Activated CD4-positive, alpha-beta T cell treated with anti-CD3 and anti-CD28 coated beads, Interleukin-2, amount 10 ng/mL, durations not matched to agents 7 days and 5 days (primary cell): Measurements from ENCODE around the gene CAMKMT. TPM values are rescaled to one million over a fixed set of nuclear protein-coding genes. Genes with fewer than 3 reads are reported as not detected.

ENCODE experiments used
- CTCF ChIA-PET: fragments of 350-600 bp; sonication (Branson Sonifier 250); formaldehyde crosslinking; loops from one replicate; lab custom pipeline; 2021; ENCODE audit warnings: antibody characterized with exemption; lab: Charles Lee
- POLR2A ChIA-PET: fragments of 350-600 bp; sonication (Branson Sonifier 250); formaldehyde crosslinking; loops from one replicate; lab custom pipeline; 2021; ENCODE audit warnings: antibody characterized with exemption; lab: Charles Lee
- DNase-seq: peaks from one replicate; pipeline ENCODE4 v3.0.0-alpha.2; 2020
- H3K27ac Mint-ChIP-seq: one replicate; pipeline ENCODE4 v1.8.0; 2021; ENCODE audit warnings: mild to moderate bottlenecking, moderate library complexity, mixed read lengths
- H3K27me3 Mint-ChIP-seq: one replicate; pipeline ENCODE4 v1.8.0; 2021; ENCODE audit warnings: mixed read lengths
- H3K36me3 Mint-ChIP-seq: one replicate; pipeline ENCODE4 v1.8.0; 2021; ENCODE audit warnings: low read depth, mixed read lengths
- H3K4me1 Mint-ChIP-seq: one replicate; pipeline ENCODE4 v1.8.0; 2021; ENCODE audit warnings: mixed read lengths
- H3K4me3 Mint-ChIP-seq: one replicate; pipeline ENCODE4 v1.8.0; 2021; ENCODE audit warnings: mild to moderate bottlenecking, moderate library complexity, mixed read lengths
- H3K9me3 Mint-ChIP-seq: one replicate; pipeline ENCODE4 v1.8.0; 2021; ENCODE audit warnings: mixed read lengths
- total RNA-seq, 2 experiments: library from RNA; stranded (reverse); gene quantifications; one replicate each; pipeline ENCODE4 v1.2.3, GENCODE V29; 2021

CAMKMT gene
- total RNA-seq, 2 experiments from 2014 or later, result 12.1 to 13.7 TPM

- Mint-ChIP-seq H3K9me3 (no peaks in the 10 kb centered on the region), H3K4me3 (no peak overlapping the region), H3K36me3 (no peaks in the 10 kb centered on the region), H3K27ac (no peak overlapping the region), H3K4me1 (peaks cover 7% of the 10 kb centered on the region), H3K27me3 (no peaks in the 10 kb centered on the region)
- DNase-seq, result no peak
- ChIA-PET CTCF (no interaction called here), POLR2A (no interaction called here)
These were observed 351.4 kb downstream of the CAMKMT start for GRCh38 chr2:44713170-44713569.

GRCh38 chr2:44715671-44716081 lies 353.9 kb downstream of the CAMKMT start:
- no peak overlapping the region for H3K4me3 Mint-ChIP-seq
- H3K27ac Mint-ChIP-seq, result no peak overlapping the region
- no peaks in the 10 kb centered on the region for H3K4me1 Mint-ChIP-seq
- CTCF ChIA-PET, result no interaction called here
- POLR2A ChIA-PET, result no interaction called here
- H3K27me3 Mint-ChIP-seq, result no peaks in the 10 kb centered on the region
- DNase-seq, result no peak
- H3K9me3 Mint-ChIP-seq, result no peaks in the 10 kb centered on the region
- H3K36me3 Mint-ChIP-seq, result no peaks in the 10 kb centered on the region

GRCh38 chr2:44716131-44716530 lies 354.4 kb downstream of the CAMKMT start:
- no peak overlapping the region for H3K4me3 Mint-ChIP-seq
- H3K27ac Mint-ChIP-seq, result no peak overlapping the region
- no peaks in the 10 kb centered on the region for H3K4me1 Mint-ChIP-seq
- H3K36me3 Mint-ChIP-seq, result no peaks in the 10 kb centered on the region
- no peaks in the 10 kb centered on the region for H3K9me3 Mint-ChIP-seq
- POLR2A ChIA-PET, result no interaction called here
- no peak for DNase-seq
- no peaks in the 10 kb centered on the region for H3K27me3 Mint-ChIP-seq
- CTCF ChIA-PET, result no interaction called here

DNA sequence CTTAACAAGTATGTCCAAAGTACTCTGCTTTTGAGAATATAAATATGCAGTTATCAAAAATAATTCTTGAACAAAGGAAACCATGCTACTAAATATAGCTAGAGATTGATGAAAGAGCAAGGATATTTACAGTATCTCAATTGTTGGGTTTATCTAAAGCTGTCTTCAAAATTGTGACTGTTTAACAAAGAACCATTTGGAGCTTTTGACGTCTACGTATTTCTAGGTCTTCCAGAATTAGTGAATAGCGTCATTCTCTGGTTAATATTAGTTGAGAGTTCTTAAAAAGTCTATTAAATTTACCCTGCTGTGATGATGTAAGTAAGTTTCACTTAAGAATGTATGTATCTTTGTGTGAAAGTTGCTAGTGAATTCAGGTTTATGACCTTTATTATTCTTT lies 356.7 kb downstream of the CAMKMT start:
- Mint-ChIP-seq H3K9me3 (no peaks in the 10 kb centered on the region), H3K27me3 (no peaks in the 10 kb centered on the region), H3K4me1 (no peaks in the 10 kb centered on the region), H3K27ac (no peak overlapping the region), H3K4me3 (no peak overlapping the region), H3K36me3 (no peaks in the 10 kb centered on the region)
- POLR2A ChIA-PET, result no interaction called here
- DNase-seq, result no peak
- CTCF ChIA-PET, result interaction anchor here (1.2 kb wide), 1 partner anchor 237 kb away, joined by 3 read pairs; no protein-coding TSS in a partner anchor

DNA sequence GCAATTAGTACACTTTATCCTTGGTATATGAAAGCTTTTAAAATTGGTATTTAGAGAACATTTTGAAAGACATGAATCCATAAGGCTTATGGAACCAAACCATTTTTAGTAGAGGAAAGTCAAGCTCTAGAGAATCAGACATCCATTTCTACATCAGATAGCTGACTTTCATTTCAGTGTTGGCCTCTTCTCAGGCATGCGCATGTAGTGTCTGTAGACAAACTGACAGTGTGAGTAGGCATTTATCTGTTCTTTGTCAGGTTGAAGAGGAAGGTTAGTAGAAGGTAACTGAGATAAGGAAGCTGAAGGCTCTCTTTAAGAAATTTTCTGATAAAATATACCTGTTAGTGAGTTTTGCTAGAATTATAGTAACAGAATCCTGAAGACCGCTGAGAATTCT lies 357.8 kb downstream of the CAMKMT start:
- no peak overlapping the region for H3K4me3 Mint-ChIP-seq
- H3K4me1 Mint-ChIP-seq, result no peaks in the 10 kb centered on the region
- ChIA-PET POLR2A (no interaction called here), CTCF (no interaction called here)
- no peaks in the 10 kb centered on the region for H3K9me3 Mint-ChIP-seq
- H3K27me3 Mint-ChIP-seq, result no peaks in the 10 kb centered on the region
- H3K27ac Mint-ChIP-seq, result no peak overlapping the region
- no peaks in the 10 kb centered on the region for H3K36me3 Mint-ChIP-seq
- no peak for DNase-seq

- no peak for DNase-seq
- no peaks in the 10 kb centered on the region for H3K4me1 Mint-ChIP-seq
- no peak overlapping the region for H3K4me3 Mint-ChIP-seq
- no peaks in the 10 kb centered on the region for H3K27me3 Mint-ChIP-seq
- H3K9me3 Mint-ChIP-seq, result no peaks in the 10 kb centered on the region
- no peaks in the 10 kb centered on the region for H3K36me3 Mint-ChIP-seq
- CTCF ChIA-PET, result no interaction called here
- POLR2A ChIA-PET, result no interaction called here
- H3K27ac Mint-ChIP-seq, result no peak overlapping the region
These were observed 360.4 kb downstream of the CAMKMT start for GRCh38 chr2:44722026-44722625.

DNA sequence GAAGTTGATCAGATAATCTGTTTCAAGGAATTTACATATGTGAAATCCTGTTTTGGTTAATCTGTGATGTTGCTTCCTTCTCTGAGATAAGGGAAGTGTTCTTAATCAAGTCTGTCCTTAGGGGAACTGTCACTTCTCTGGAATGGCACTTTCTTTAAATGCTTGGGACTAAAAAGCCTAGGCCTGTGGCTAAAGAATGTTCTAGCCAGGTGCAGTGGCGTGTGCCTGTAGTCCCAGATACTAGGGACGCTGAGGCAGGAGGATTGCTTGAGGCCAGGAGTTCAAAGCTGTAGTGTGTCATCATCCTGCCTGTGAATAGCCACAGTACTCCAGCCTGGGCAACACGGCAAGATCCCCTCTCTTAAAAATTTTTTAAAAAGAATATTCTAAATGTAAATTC lies 362.2 kb downstream of the CAMKMT start:
- H3K27ac Mint-ChIP-seq, result no peak overlapping the region
- H3K36me3 Mint-ChIP-seq, result no peaks in the 10 kb centered on the region
- ChIA-PET CTCF (no interaction called here), POLR2A (no interaction called here)
- no peak for DNase-seq
- no peak overlapping the region for H3K4me3 Mint-ChIP-seq
- no peaks in the 10 kb centered on the region for H3K27me3 Mint-ChIP-seq
- no peaks in the 10 kb centered on the region for H3K4me1 Mint-ChIP-seq
- no peaks in the 10 kb centered on the region for H3K9me3 Mint-ChIP-seq

GRCh38 chr2:44730593-44730992 lies 368.8 kb downstream of the CAMKMT start:
- peaks cover 5% of the 10 kb centered on the region for H3K9me3 Mint-ChIP-seq
- CTCF ChIA-PET, result interaction anchor here (1.6 kb wide), 1 partner anchor 11 kb away, joined by 5 read pairs; no protein-coding TSS in a partner anchor

GRCh38 chr2:44731505-44731904 lies 369.8 kb downstream of the CAMKMT start:
- ChIA-PET CTCF (interaction anchor here (1.6 kb wide), 1 partner anchor 10 kb away, joined by 5 read pairs; no protein-coding TSS in a partner anchor), POLR2A (no interaction called here)
- Mint-ChIP-seq H3K4me1 (no peaks in the 10 kb centered on the region), H3K27me3 (no peaks in the 10 kb centered on the region), H3K36me3 (peaks cover under 1% of the 10 kb centered on the region), H3K9me3 (peaks cover 10% of the 10 kb centered on the region), H3K4me3 (no peak overlapping the region), H3K27ac (no peak overlapping the region)
- DNase-seq, result no peak

More at GRCh38 chr2:44730593-44730992, 368.8 kb downstream of the CAMKMT start:
- no peak overlapping the region for H3K27ac Mint-ChIP-seq
- H3K36me3 Mint-ChIP-seq, result no peaks in the 10 kb centered on the region
- no peaks in the 10 kb centered on the region for H3K27me3 Mint-ChIP-seq
- no peak overlapping the region for H3K4me3 Mint-ChIP-seq
- DNase-seq, result no peak
- POLR2A ChIA-PET, result no interaction called here
- H3K4me1 Mint-ChIP-seq, result no peaks in the 10 kb centered on the region

DNA sequence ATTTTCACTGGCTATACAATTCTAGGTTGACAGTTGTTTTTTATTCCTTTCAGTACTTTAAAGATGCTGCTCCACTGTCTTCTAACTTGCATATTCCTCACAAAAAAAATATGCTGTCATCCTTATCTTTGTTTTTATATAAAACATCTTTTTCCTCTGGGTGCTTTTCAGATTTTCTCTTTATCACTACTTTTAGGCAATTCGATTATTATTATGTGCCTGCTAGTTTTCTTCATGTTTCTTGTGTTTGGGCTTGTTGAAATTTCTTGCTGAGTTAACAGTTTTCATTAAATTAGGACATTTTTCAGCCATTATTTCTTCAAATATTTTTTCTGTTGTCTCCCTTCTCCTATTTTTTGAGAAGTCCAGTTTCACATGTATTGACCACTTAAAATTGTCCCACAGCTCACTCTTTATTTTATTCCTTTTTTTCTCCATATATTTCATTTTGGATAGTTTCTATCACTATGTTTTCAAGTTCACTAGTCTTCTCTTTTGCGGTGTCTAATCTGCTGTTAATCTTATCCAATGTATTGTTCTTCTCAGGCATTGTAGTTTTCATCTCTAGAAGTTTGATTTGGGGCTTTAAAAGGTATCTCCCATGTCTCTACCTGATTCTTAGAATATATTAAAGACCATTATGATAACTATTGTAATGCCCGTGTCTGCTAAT lies 374.7 kb downstream of the CAMKMT start:
- ChIA-PET CTCF (no interaction called here), POLR2A (no interaction called here)
- Mint-ChIP-seq H3K36me3 (peaks cover 3% of the 10 kb centered on the region), H3K4me3 (no peak overlapping the region), H3K9me3 (peaks cover 20% of the 10 kb centered on the region), H3K27me3 (no peaks in the 10 kb centered on the region), H3K4me1 (no peaks in the 10 kb centered on the region), H3K27ac (no peak overlapping the region)
- no peak for DNase-seq

DNA sequence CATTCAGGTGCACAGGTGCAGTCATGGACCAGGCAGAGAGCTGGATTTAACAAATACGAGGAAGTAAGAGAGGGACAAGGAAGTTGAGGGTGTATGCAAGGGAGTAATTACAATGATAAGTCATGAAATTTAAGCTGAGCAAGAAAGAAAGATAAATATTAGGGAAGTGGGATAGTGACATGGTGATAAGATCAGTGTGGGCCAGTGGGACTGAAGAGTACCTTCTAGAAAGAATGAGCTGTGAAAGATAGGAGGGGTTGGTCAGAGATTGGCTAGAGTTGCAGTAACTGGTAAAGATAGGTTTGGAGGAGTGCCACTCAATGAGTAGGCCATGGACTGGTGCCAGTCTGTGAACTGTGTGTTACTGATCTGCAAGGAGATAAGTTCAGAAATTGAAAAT lies 378.9 kb downstream of the CAMKMT start:
- no peak for DNase-seq
- Mint-ChIP-seq H3K4me3 (no peak overlapping the region), H3K36me3 (peaks cover 3% of the 10 kb centered on the region)

GRCh38 chr2:44741507-44741906 lies 379.8 kb downstream of the CAMKMT start:
- POLR2A ChIA-PET, result no interaction called here
- no peaks in the 10 kb centered on the region for H3K4me1 Mint-ChIP-seq
- H3K36me3 Mint-ChIP-seq, result peaks cover 3% of the 10 kb centered on the region
- CTCF ChIA-PET, result interaction anchor here (1.4 kb wide), 1 partner anchor 10 kb away, joined by 5 read pairs; no protein-coding TSS in a partner anchor
- no peak overlapping the region for H3K4me3 Mint-ChIP-seq
- no peak overlapping the region for H3K27ac Mint-ChIP-seq
- no peaks in the 10 kb centered on the region for H3K27me3 Mint-ChIP-seq
- DNase-seq, result no peak
- peaks cover 9% of the 10 kb centered on the region for H3K9me3 Mint-ChIP-seq

More for the DNA sequence above, 378.9 kb downstream of the CAMKMT start:
- POLR2A ChIA-PET, result no interaction called here
- H3K4me1 Mint-ChIP-seq, result no peaks in the 10 kb centered on the region
- CTCF ChIA-PET, result interaction anchor here (1.4 kb wide), 1 partner anchor 9 kb away, joined by 5 read pairs; no protein-coding TSS in a partner anchor
- no peak overlapping the region for H3K27ac Mint-ChIP-seq
- peaks cover 15% of the 10 kb centered on the region for H3K9me3 Mint-ChIP-seq
- H3K27me3 Mint-ChIP-seq, result no peaks in the 10 kb centered on the region

GRCh38 chr2:44742057-44742456 lies 380.3 kb downstream of the CAMKMT start:
- H3K27ac Mint-ChIP-seq, result no peak overlapping the region
- peaks cover 6% of the 10 kb centered on the region for H3K9me3 Mint-ChIP-seq
- no peak for DNase-seq
- POLR2A ChIA-PET, result no interaction called here
- no peaks in the 10 kb centered on the region for H3K4me1 Mint-ChIP-seq
- no peak overlapping the region for H3K4me3 Mint-ChIP-seq
- peaks cover 2% of the 10 kb centered on the region for H3K36me3 Mint-ChIP-seq
- no peaks in the 10 kb centered on the region for H3K27me3 Mint-ChIP-seq
- CTCF ChIA-PET, result no interaction called here
